Activated CD8-positive, alpha-beta T cell treated with anti-CD3 and anti-CD28 coated beads, Interleukin-2, amount 10 ng/mL, durations not matched to agents 7 days and 5 days (primary cell): Measurements from ENCODE around the gene POLR2H. TPM values are rescaled to one million over a fixed set of nuclear protein-coding genes. Genes with fewer than 3 reads are reported as not detected.

ENCODE experiments used
- ATAC-seq: fragments of 150-1000 bp; cut with Tn5 transposase; one replicate; pipeline ENCODE4 v1.10.0; 2021; ENCODE audit warnings: moderate library complexity
- CTCF ChIA-PET: fragments of 350-600 bp; sonication (Branson Sonifier 250); formaldehyde crosslinking; loops from one replicate; lab custom pipeline; 2021; ENCODE audit warnings: antibody characterized with exemption; lab: Charles Lee
- POLR2A ChIA-PET: fragments of 350-600 bp; sonication (Branson Sonifier 250); formaldehyde crosslinking; loops from one replicate; lab custom pipeline; 2021; ENCODE audit warnings: antibody characterized with exemption; lab: Charles Lee
- DNase-seq: peaks from one replicate; pipeline ENCODE4 v3.0.0-alpha.2; 2020
- H3K27ac Mint-ChIP-seq: one replicate; pipeline ENCODE4 v1.8.0; 2021; ENCODE audit warnings: mild to moderate bottlenecking, mixed read lengths
- H3K27me3 Mint-ChIP-seq: one replicate; pipeline ENCODE4 v1.8.0; 2021; ENCODE audit warnings: low read depth, mixed read lengths
- H3K36me3 Mint-ChIP-seq: one replicate; pipeline ENCODE4 v1.8.0; 2021; ENCODE audit warnings: low read depth, mixed read lengths
- H3K4me1 Mint-ChIP-seq: one replicate; pipeline ENCODE4 v1.8.0; 2021; ENCODE audit warnings: low read depth, mixed read lengths
- H3K4me3 Mint-ChIP-seq: one replicate; pipeline ENCODE4 v1.8.0; 2021; ENCODE audit warnings: mild to moderate bottlenecking, mixed read lengths
- H3K9me3 Mint-ChIP-seq: one replicate; pipeline ENCODE4 v1.8.0; 2022; ENCODE audit warnings: mixed read lengths; ENCODE audit not compliant: insufficient read depth
- total RNA-seq, 2 experiments: library from RNA; stranded (reverse); gene quantifications; one replicate each; pipeline ENCODE4 v1.2.3, GENCODE V29; 2021

POLR2H gene
- total RNA-seq, 2 experiments from 2014 or later = 101 to 103 TPM

- DNase-seq = no peak
- no peaks in the 10 kb centered on the region for H3K9me3 Mint-ChIP-seq
- no peaks in the 10 kb centered on the region for H3K4me1 Mint-ChIP-seq
- H3K36me3 Mint-ChIP-seq = no peaks in the 10 kb centered on the region
- H3K4me3 Mint-ChIP-seq = no peak overlapping the region
- no peak for ATAC-seq
- no peak overlapping the region for H3K27ac Mint-ChIP-seq
- ChIA-PET CTCF (no interaction called here), POLR2A (no interaction called here)
- no peaks in the 10 kb centered on the region for H3K27me3 Mint-ChIP-seq
Observed at GRCh38 chr3:184346480-184347190, 14.9 kb upstream of the POLR2H start.

- no peak overlapping the region for H3K4me3 Mint-ChIP-seq
- H3K4me1 Mint-ChIP-seq = no peaks in the 10 kb centered on the region
- CTCF ChIA-PET = no interaction called here
- H3K27me3 Mint-ChIP-seq = no peaks in the 10 kb centered on the region
- DNase-seq = no peak
- POLR2A ChIA-PET = no interaction called here
- no peak for ATAC-seq
- no peak overlapping the region for H3K27ac Mint-ChIP-seq
- H3K36me3 Mint-ChIP-seq = no peaks in the 10 kb centered on the region
- no peaks in the 10 kb centered on the region for H3K9me3 Mint-ChIP-seq
Observed at GRCh38 chr3:184347321-184348056, 14.0 kb upstream of the POLR2H start.

- no peak overlapping the region for H3K4me3 Mint-ChIP-seq
- H3K4me1 Mint-ChIP-seq = no peaks in the 10 kb centered on the region
- H3K27ac Mint-ChIP-seq = no peak overlapping the region
- H3K9me3 Mint-ChIP-seq = no peaks in the 10 kb centered on the region
- ChIA-PET POLR2A (no interaction called here), CTCF (no interaction called here)
- ATAC-seq (no peak), DNase-seq (no peak)
- no peaks in the 10 kb centered on the region for H3K36me3 Mint-ChIP-seq
- no peaks in the 10 kb centered on the region for H3K27me3 Mint-ChIP-seq
Observed at GRCh38 chr3:184348057-184348382, 13.5 kb upstream of the POLR2H start.

- H3K4me1 Mint-ChIP-seq = peaks cover 6% of the 10 kb centered on the region
- H3K9me3 Mint-ChIP-seq = no peaks in the 10 kb centered on the region
- H3K27me3 Mint-ChIP-seq = no peaks in the 10 kb centered on the region
- CTCF ChIA-PET = no interaction called here
- H3K36me3 Mint-ChIP-seq = no peaks in the 10 kb centered on the region
- POLR2A ChIA-PET = no interaction called here
- ATAC-seq = no peak
- H3K4me3 Mint-ChIP-seq = no peak overlapping the region
- no peak overlapping the region for H3K27ac Mint-ChIP-seq
- no peak for DNase-seq
Observed at GRCh38 chr3:184349563-184350470, 11.7 kb upstream of the POLR2H start.

- H3K4me1 Mint-ChIP-seq = peaks cover 6% of the 10 kb centered on the region
- no peak for DNase-seq
- ATAC-seq = no peak
- H3K9me3 Mint-ChIP-seq = no peaks in the 10 kb centered on the region
- H3K36me3 Mint-ChIP-seq = no peaks in the 10 kb centered on the region
- H3K4me3 Mint-ChIP-seq = no peak overlapping the region
- CTCF ChIA-PET = interaction anchor here (1.0 kb wide), 1 partner anchor 21 kb away, joined by 3 read pairs; no protein-coding TSS in a partner anchor
- H3K27me3 Mint-ChIP-seq = no peaks in the 10 kb centered on the region
- POLR2A ChIA-PET = interaction anchor here (0.8 kb wide), 1 partner anchor 12 kb away, joined by 3 read pairs; no protein-coding TSS in a partner anchor
- H3K27ac Mint-ChIP-seq = no peak overlapping the region
Observed at GRCh38 chr3:184350618-184351017, 10.9 kb upstream of the POLR2H start.

GRCh38 chr3:184351511-184352148 is 9.9 kb upstream of the POLR2H start:
- DNase-seq (no peak), ATAC-seq (no peak)
- Mint-ChIP-seq H3K4me1 (peaks cover 6% of the 10 kb centered on the region), H3K9me3 (no peaks in the 10 kb centered on the region), H3K27me3 (no peaks in the 10 kb centered on the region), H3K27ac (no peak overlapping the region), H3K36me3 (no peaks in the 10 kb centered on the region), H3K4me3 (no peak overlapping the region)
- POLR2A ChIA-PET = interaction anchor here (0.8 kb wide), 1 partner anchor 13 kb away, joined by 3 read pairs; no protein-coding TSS in a partner anchor
- CTCF ChIA-PET = interaction anchor here (1.0 kb wide), 1 partner anchor 20 kb away, joined by 3 read pairs; no protein-coding TSS in a partner anchor

GRCh38 chr3:184352149-184352785 is 9.2 kb upstream of the POLR2H start:
- no peaks in the 10 kb centered on the region for H3K27me3 Mint-ChIP-seq
- H3K4me1 Mint-ChIP-seq = peaks cover 6% of the 10 kb centered on the region
- no peak overlapping the region for H3K4me3 Mint-ChIP-seq
- no peaks in the 10 kb centered on the region for H3K36me3 Mint-ChIP-seq
- no peak for DNase-seq
- no peak for ATAC-seq
- ChIA-PET POLR2A (interaction anchor here (1.3 kb wide), 1 partner anchor 10 kb away, joined by 4 read pairs; no protein-coding TSS in a partner anchor), CTCF (interaction anchor here (0.9 to 4.1 kb wide), 2 partner anchors 11 to 20 kb away, joined by 3 to 22 read pairs; no protein-coding TSS in a partner anchor)
- no peak overlapping the region for H3K27ac Mint-ChIP-seq
- H3K9me3 Mint-ChIP-seq = no peaks in the 10 kb centered on the region

GRCh38 chr3:184352897-184353545 is 8.5 kb upstream of the POLR2H start:
- DNase-seq = no peak
- Mint-ChIP-seq H3K4me1 (peaks cover 6% of the 10 kb centered on the region), H3K9me3 (no peaks in the 10 kb centered on the region), H3K36me3 (no peaks in the 10 kb centered on the region), H3K27ac (no peak overlapping the region), H3K4me3 (no peak overlapping the region), H3K27me3 (no peaks in the 10 kb centered on the region)
- ChIA-PET CTCF (interaction anchor here (0.8 to 4.1 kb wide), 12 partner anchors 10 to 189 kb away, joined by 3 to 22 read pairs (median 4); partner anchors contain the start of gene EEF1AKMT4), POLR2A (interaction anchor here (1.3 kb wide), 1 partner anchor 9 kb away, joined by 4 read pairs; no protein-coding TSS in a partner anchor)
- ATAC-seq = no peak

- Mint-ChIP-seq H3K36me3 (no peaks in the 10 kb centered on the region), H3K9me3 (no peaks in the 10 kb centered on the region), H3K4me3 (no peak overlapping the region), H3K27ac (no peak overlapping the region), H3K4me1 (peaks cover 6% of the 10 kb centered on the region), H3K27me3 (no peaks in the 10 kb centered on the region)
- DNase-seq (no peak), ATAC-seq (no peak)
- CTCF ChIA-PET = interaction anchor here (0.5 to 4.1 kb wide), 18 partner anchors 9 to 192 kb away, joined by 3 to 22 read pairs (median 4); partner anchors contain the start of genes EEF1AKMT4 and FAM131A
- POLR2A ChIA-PET = interaction anchor here (0.8 kb wide), 1 partner anchor 29 kb away, joined by 3 read pairs; no protein-coding TSS in a partner anchor
Observed at GRCh38 chr3:184353546-184353941, 8.0 kb upstream of the POLR2H start.

- ChIA-PET POLR2A (interaction anchor here (0.8 kb wide), 1 partner anchor 30 kb away, joined by 3 read pairs; no protein-coding TSS in a partner anchor), CTCF (interaction anchor here (0.5 to 4.1 kb wide), 20 partner anchors 8 to 1282 kb away, joined by 3 to 22 read pairs (median 4); partner anchors contain the start of genes EEF1AKMT4 and FAM131A)
- Mint-ChIP-seq H3K27me3 (no peaks in the 10 kb centered on the region), H3K9me3 (no peaks in the 10 kb centered on the region), H3K4me3 (no peak overlapping the region), H3K27ac (peak overlapping the region; percentile 63), H3K4me1 (peaks cover 6% of the 10 kb centered on the region), H3K36me3 (no peaks in the 10 kb centered on the region)
- DNase-seq (peak; percentile 63), ATAC-seq (peak; percentile 73)
Observed at GRCh38 chr3:184354121-184354728, 7.3 kb upstream of the POLR2H start.
